AG04450 (cell line): ENCODE results near the gene TNIK. TPM values are rescaled to one million over a fixed set of nuclear protein-coding genes. Genes with fewer than 3 reads are reported as not detected.

Source experiments
- CTCF ChIA-PET: fragments of 300-600, 350-600 bp; formaldehyde crosslinking; extraction: SDS; loops from one replicate; lab custom pipeline; 2022; ENCODE audit warnings: antibody characterized with exemption, inconsistent platforms; lab: Charles Lee
- POLR2A ChIA-PET: fragments of 350-600 bp; formaldehyde crosslinking; extraction: SDS; loops from one replicate; lab custom pipeline; 2021; ENCODE audit warnings: antibody characterized with exemption, inconsistent platforms; lab: Yijun Ruan, JAX
- DNase-seq: peaks from one replicate; pipeline ENCODE4 v3.0.0-alpha.2; 2011; ENCODE audit warnings: low read depth, low spot score
- H3K27ac ChIP-seq: one replicate; pipeline ENCODE4 v1.5.1; 2012; ENCODE audit warnings: low read depth, low read length, control low read depth
- H3K27me3 ChIP-seq: one replicate; pipeline ENCODE4 v1.6.0; 2012; ENCODE audit warnings: low read length; ENCODE audit not compliant: control insufficient read depth, insufficient read depth
- H3K4me3 ChIP-seq: 2 replicates; pipeline ENCODE4 v1.5.1; 2011; ENCODE audit warnings: mild to moderate bottlenecking, low read depth, low read length, control low read depth
- H3K9me3 ChIP-seq: 2 replicates; pipeline ENCODE4 v1.5.1; 2012; ENCODE audit warnings: low read length; ENCODE audit not compliant: control insufficient read depth, insufficient read depth
- polyA plus RNA-seq: library from polyadenylated mRNA; depleted of rRNA; stranded (reverse); fragments of >200 nt; gene quantifications from 2 replicates; pipeline ENCODE4 v1.2.3, GENCODE V29; 2011
- TF ChIP-seq, protein P1 (sequence below): IDR thresholded peaks from 2 replicates; pipeline ENCODE4 v1.5.1; 2011; ENCODE audit warnings: low read depth, low read length, control low read depth, inconsistent platforms

The TNIK gene
- polyA plus RNA-seq, 1 experiment: 9.0 TPM

DNA sequence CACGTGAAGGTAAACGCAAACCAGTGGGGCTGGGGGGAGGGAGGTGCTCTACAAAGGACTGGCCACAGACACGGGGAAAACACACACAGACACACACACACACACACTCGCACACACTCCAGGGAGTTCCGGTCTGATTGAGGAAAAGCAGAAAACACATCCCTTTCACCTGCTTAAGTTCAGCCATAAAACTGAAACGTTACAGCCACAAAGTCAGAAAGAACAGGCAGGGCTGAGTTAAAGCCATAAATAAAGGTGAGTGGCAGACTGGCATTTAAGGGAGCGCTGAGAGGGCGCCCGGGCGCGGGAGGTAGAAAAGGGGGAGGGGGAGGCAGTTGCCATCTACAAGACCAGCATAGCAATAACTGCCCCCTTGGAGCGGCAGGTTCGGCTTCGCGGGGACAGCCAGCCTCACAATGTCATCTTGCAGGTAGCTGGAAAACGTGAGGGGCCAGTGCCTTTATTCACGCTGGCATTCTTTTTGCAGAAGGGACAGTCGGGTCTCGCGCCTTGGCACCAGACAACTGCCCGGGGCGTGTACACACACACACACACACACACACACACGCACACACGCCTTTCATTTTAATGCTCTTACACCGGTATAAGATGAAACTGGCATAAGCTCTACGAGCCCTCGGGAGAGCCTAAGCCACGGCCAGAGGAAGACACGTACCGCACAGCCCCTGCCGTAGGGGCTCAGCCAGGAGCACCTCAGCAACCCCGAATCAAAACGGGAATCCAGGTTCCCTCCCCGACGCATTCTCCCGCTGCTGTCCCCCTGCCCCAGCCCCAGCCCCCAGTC lies 866 bp downstream of the TNIK start:
- CTCF ChIA-PET: interaction anchor here (0.5 to 1.0 kb wide), 2 partner anchors 62 to 107 kb away, joined by 3 read pairs; no protein-coding TSS in a partner anchor
- H3K27me3 ChIP-seq: no peaks in the 10 kb centered on the region

GRCh38 chr3:171458864-171459136 lies 1.4 kb downstream of the TNIK start:
- POLR2A ChIA-PET: interaction anchor here (0.7 kb wide), 1 partner anchor 382 kb away, joined by 6 read pairs; no protein-coding TSS in a partner anchor

More for the DNA sequence above, 866 bp downstream of the TNIK start:
- Histone ChIP-seq H3K27ac (no peak overlapping the region), H3K9me3 (no peaks in the 10 kb centered on the region; the same call in 1 of the 2 replicates), H3K4me3 (peak overlapping the region; percentile 89)
- POLR2A ChIA-PET: interaction anchor here (0.7 kb wide), 1 partner anchor 382 kb away, joined by 6 read pairs; no protein-coding TSS in a partner anchor
- TF ChIP-seq, protein P1, sequence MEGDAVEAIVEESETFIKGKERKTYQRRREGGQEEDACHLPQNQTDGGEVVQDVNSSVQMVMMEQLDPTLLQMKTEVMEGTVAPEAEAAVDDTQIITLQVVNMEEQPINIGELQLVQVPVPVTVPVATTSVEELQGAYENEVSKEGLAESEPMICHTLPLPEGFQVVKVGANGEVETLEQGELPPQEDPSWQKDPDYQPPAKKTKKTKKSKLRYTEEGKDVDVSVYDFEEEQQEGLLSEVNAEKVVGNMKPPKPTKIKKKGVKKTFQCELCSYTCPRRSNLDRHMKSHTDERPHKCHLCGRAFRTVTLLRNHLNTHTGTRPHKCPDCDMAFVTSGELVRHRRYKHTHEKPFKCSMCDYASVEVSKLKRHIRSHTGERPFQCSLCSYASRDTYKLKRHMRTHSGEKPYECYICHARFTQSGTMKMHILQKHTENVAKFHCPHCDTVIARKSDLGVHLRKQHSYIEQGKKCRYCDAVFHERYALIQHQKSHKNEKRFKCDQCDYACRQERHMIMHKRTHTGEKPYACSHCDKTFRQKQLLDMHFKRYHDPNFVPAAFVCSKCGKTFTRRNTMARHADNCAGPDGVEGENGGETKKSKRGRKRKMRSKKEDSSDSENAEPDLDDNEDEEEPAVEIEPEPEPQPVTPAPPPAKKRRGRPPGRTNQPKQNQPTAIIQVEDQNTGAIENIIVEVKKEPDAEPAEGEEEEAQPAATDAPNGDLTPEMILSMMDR: no peak
- no peak for DNase-seq

DNA sequence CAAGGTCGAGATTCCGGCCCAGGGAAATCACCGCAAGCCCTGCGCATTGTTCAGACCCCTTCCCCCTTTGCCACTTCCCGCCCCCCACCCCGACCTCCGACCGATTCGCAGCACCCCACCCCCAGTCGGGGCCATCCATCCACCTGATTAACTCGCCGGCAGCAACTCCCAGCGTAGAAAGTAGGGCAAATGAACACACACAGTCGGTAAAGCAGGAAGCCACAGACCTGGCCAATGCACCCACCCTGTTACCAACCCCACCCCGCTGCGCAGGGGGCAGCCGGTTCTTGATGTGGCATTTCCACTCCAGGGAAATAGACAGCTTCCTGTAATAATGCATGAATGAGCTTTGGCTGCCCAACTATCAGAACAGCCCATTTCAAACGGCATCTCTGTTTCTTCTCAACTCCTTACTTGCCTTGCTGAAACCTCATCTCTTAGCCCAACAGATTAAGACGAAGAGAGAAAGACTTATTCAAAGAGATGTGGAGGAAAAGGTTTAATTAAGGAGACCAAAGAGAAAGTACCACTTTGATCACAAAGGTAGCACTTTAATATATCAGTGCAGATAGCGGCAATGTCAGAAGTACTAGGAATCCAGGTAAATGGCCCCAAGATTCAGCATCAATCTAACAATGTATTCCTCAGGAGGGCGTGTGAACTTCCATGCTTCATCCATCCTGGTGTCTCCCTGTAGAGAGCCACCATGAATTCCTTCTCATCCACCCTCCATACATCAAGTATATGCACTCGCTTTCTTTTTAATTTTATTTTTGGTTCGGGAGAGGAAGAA lies 1.9 kb downstream of the TNIK start:
- no peak for DNase-seq
- no peak overlapping the region for H3K27ac ChIP-seq

More at GRCh38 chr3:171458864-171459136, 1.4 kb downstream of the TNIK start:
- Histone ChIP-seq H3K9me3 (no peaks in the 10 kb centered on the region; the same call in 1 of the 2 replicates), H3K4me3 (peak overlapping the region; percentile 89), H3K27ac (no peak overlapping the region), H3K27me3 (no peaks in the 10 kb centered on the region)
- CTCF ChIA-PET: interaction anchor here (0.5 to 1.0 kb wide), 2 partner anchors 63 to 108 kb away, joined by 3 read pairs; no protein-coding TSS in a partner anchor
- TF ChIP-seq, protein P1: no peak
- no peak for DNase-seq

GRCh38 chr3:171457607-171458061 lies 2.6 kb downstream of the TNIK start:
- H3K27ac ChIP-seq: no peak overlapping the region
- H3K4me3 ChIP-seq: peak overlapping the region; percentile 89
- CTCF ChIA-PET: interaction anchor here (0.7 kb wide), 1 partner anchor 40 kb away, joined by 3 read pairs; no protein-coding TSS in a partner anchor

More for the DNA sequence above, 1.9 kb downstream of the TNIK start:
- Histone ChIP-seq H3K4me3 (peak overlapping the region; percentile 89), H3K27me3 (no peaks in the 10 kb centered on the region), H3K9me3 (no peaks in the 10 kb centered on the region; the same call in 1 of the 2 replicates)
- TF ChIP-seq, protein P1: no peak
- POLR2A ChIA-PET: no interaction called here
- CTCF ChIA-PET: interaction anchor here (0.7 to 1.0 kb wide), 2 partner anchors 39 to 108 kb away, joined by 3 read pairs; no protein-coding TSS in a partner anchor

More at GRCh38 chr3:171457607-171458061, 2.6 kb downstream of the TNIK start:
- POLR2A ChIA-PET: no interaction called here
- DNase-seq: no peak
- Histone ChIP-seq H3K9me3 (no peaks in the 10 kb centered on the region; the same call in 1 of the 2 replicates), H3K27me3 (no peaks in the 10 kb centered on the region)
- TF ChIP-seq, protein P1: no peak
